ENCODE measurements around the gene AFAP1.

- no peak for TF ChIP-seq CTCF (IDR thresholded peaks at IDR 0.05)
- TF ChIP-seq EZH2 (IDR thresholded peaks at IDR 0.05; ENCODE audit: borderline replicate concordance, insufficient read depth, low read depth, low read length, poor library complexity, severe bottlenecking): no peak
Measured at GRCh38 chr4:7877176-7877575, 62.5 kb downstream of the AFAP1 start.

Data from B cell (primary cell).